Neural progenitor cell (in vitro differentiated cells): ENCODE data around the gene PTCHD1.

ENCODE experiments used
- EZH2 ChIP-seq: fragments of 200-600 bp; sonication (generic); IDR thresholded peaks from 2 replicates; pipeline ENCODE4 v1.6.1; 2017; ENCODE audit warnings: antibody characterized with exemption, mild to moderate bottlenecking, moderate library complexity
- EZH2phosphoT487 ChIP-seq: fragments of 200-600 bp; sonication (generic); IDR thresholded peaks from 2 replicates; pipeline ENCODE4 v1.6.1; 2017; ENCODE audit warnings: antibody characterized with exemption
- TF ChIP-seq, protein P1 (sequence below): fragments of 200-600 bp; sonication (generic); IDR thresholded peaks from 2 replicates; pipeline ENCODE4 v1.5.1; 2017; ENCODE audit warnings: antibody characterized with exemption, mild to moderate bottlenecking

- TF ChIP-seq, protein P1, sequence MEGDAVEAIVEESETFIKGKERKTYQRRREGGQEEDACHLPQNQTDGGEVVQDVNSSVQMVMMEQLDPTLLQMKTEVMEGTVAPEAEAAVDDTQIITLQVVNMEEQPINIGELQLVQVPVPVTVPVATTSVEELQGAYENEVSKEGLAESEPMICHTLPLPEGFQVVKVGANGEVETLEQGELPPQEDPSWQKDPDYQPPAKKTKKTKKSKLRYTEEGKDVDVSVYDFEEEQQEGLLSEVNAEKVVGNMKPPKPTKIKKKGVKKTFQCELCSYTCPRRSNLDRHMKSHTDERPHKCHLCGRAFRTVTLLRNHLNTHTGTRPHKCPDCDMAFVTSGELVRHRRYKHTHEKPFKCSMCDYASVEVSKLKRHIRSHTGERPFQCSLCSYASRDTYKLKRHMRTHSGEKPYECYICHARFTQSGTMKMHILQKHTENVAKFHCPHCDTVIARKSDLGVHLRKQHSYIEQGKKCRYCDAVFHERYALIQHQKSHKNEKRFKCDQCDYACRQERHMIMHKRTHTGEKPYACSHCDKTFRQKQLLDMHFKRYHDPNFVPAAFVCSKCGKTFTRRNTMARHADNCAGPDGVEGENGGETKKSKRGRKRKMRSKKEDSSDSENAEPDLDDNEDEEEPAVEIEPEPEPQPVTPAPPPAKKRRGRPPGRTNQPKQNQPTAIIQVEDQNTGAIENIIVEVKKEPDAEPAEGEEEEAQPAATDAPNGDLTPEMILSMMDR: no peak
- TF ChIP-seq EZH2 (no peak), EZH2phosphoT487 (no peak)
Measured at GRCh38 chrX:23286731-23287130, 47.9 kb upstream of the PTCHD1 start.
